PC-9 (cell line): ENCODE data around the gene LRRC74A.

ENCODE experiments used
- EZH2 ChIP-seq: fragments of 200-600 bp; sonication (generic); IDR thresholded peaks from 2 replicates; pipeline ENCODE4 v1.8.0; 2017; ENCODE audit warnings: antibody characterized with exemption, low read depth
- TF ChIP-seq, protein P1 (sequence below): fragments of 200-600 bp; sonication (generic); conservative IDR thresholded peaks from 2 replicates; pipeline ENCODE4 v1.6.1; 2017; ENCODE audit warnings: mixed run types, antibody characterized with exemption, mild to moderate bottlenecking, moderate library complexity

DNA sequence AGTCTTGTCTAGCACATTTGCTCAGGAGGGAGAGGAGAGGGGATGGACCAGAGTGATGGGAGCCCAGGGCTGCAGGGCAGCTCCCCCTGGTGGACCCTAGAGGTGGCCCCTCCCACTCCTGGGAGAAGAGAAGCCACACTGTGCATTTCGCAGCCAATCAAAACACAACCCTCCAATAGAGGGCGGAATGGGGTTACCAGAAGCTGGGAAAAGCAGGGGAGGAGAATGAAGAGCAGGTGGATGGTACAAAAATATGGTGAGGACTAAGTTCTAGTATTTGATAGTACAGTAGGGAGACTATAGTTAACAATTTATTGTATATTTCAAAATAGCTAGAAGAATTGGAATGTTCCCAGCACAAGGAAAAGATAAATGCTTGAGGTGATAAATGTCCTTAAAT is 41.3 kb upstream of the LRRC74A start:
- TF ChIP-seq, protein P1, sequence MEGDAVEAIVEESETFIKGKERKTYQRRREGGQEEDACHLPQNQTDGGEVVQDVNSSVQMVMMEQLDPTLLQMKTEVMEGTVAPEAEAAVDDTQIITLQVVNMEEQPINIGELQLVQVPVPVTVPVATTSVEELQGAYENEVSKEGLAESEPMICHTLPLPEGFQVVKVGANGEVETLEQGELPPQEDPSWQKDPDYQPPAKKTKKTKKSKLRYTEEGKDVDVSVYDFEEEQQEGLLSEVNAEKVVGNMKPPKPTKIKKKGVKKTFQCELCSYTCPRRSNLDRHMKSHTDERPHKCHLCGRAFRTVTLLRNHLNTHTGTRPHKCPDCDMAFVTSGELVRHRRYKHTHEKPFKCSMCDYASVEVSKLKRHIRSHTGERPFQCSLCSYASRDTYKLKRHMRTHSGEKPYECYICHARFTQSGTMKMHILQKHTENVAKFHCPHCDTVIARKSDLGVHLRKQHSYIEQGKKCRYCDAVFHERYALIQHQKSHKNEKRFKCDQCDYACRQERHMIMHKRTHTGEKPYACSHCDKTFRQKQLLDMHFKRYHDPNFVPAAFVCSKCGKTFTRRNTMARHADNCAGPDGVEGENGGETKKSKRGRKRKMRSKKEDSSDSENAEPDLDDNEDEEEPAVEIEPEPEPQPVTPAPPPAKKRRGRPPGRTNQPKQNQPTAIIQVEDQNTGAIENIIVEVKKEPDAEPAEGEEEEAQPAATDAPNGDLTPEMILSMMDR = peak; percentile 83
- TF ChIP-seq EZH2 = no peak
